SK-N-SH treated with all-trans-retinoic acid at 6 μM for 48 hours (cell line): ENCODE results near the gene ABT1.

ENCODE experiments used
- CREB5 ChIP-seq: fragments of 250-450 bp; sonication (Bioruptor Pico); IDR thresholded peaks from 2 replicates; pipeline ENCODE4 v1.5.1; 2020; ENCODE audit warnings: low read depth, mild to moderate bottlenecking, moderate library complexity
- OSR1 ChIP-seq: fragments of 250-450 bp; sonication (Bioruptor Pico); IDR thresholded peaks from 2 replicates; pipeline ENCODE4 v1.8.0; 2022; ENCODE audit warnings: moderate library complexity, mild to moderate bottlenecking, inconsistent platforms
- PPARA ChIP-seq: fragments of 250-450 bp; sonication (Bioruptor Pico); IDR thresholded peaks from 2 replicates; pipeline ENCODE4 v1.5.0; 2020; ENCODE audit warnings: mild to moderate bottlenecking, borderline replicate concordance
- RARB ChIP-seq: fragments of 250-450 bp; sonication (Bioruptor Pico); IDR thresholded peaks from 2 replicates; pipeline ENCODE4 v1.8.0; 2021; ENCODE audit warnings: mild to moderate bottlenecking, moderate library complexity
- ZFP3 ChIP-seq: fragments of 250-450 bp; sonication (Bioruptor Pico); IDR thresholded peaks from 2 replicates; pipeline ENCODE4 v1.5.0; 2020; ENCODE audit warnings: mild to moderate bottlenecking, moderate library complexity

GRCh38 chr6:26592649-26593048 lies 4.1 kb upstream of the ABT1 start:
- TF ChIP-seq RARB (CRISPR knock-in tag) (no peak), PPARA (CRISPR knock-in tag) (no peak), ZFP3 (CRISPR knock-in tag) (no peak), CREB5 (no peak), OSR1 (CRISPR knock-in tag) (no peak)
